Omental fat pad (tissue), 4 donors: Measurements from ENCODE around the gene CELA2B. TPM values are rescaled to one million over a fixed set of nuclear protein-coding genes. Genes with fewer than 3 reads are reported as not detected.
"Not testable (repeated sequence)": the region's sequence is repeated elsewhere in the genome, so short reads cannot be mapped to it uniquely, and the experiment has no call there.

Experiments used
- ATAC-seq: fragments of 150-250 bp; one replicate; pipeline ENCODE4 v1.9.1; 2016; ENCODE audit warnings: mild to moderate bottlenecking, moderate library complexity; ENCODE audit not compliant: low FRiP score
- DNase-seq: peaks from one replicate; pipeline ENCODE4 v3.0.0-alpha.2; 2019; ENCODE audit warnings: low spot score
- total RNA-seq, 4 donors: library from RNA; depleted of rRNA; stranded (reverse); fragments of >200 nt; gene quantifications; one replicate each; pipeline ENCODE4 v1.1.0, GENCODE V29; 2016
- TF ChIP-seq, protein P1 (sequence below), 3 donors: fragments of 450-650 bp; IDR thresholded peaks; one replicate each; pipeline ENCODE4 v1.5.1; 2016 to 2017; ENCODE audit warnings: antibody characterized with exemption in 3 of 3, mild to moderate bottlenecking in 3 of 3, moderate library complexity in 2 of 3

Gene CELA2B
- total RNA-seq, 4 donors from 2014 or later, result not detected

DNA sequence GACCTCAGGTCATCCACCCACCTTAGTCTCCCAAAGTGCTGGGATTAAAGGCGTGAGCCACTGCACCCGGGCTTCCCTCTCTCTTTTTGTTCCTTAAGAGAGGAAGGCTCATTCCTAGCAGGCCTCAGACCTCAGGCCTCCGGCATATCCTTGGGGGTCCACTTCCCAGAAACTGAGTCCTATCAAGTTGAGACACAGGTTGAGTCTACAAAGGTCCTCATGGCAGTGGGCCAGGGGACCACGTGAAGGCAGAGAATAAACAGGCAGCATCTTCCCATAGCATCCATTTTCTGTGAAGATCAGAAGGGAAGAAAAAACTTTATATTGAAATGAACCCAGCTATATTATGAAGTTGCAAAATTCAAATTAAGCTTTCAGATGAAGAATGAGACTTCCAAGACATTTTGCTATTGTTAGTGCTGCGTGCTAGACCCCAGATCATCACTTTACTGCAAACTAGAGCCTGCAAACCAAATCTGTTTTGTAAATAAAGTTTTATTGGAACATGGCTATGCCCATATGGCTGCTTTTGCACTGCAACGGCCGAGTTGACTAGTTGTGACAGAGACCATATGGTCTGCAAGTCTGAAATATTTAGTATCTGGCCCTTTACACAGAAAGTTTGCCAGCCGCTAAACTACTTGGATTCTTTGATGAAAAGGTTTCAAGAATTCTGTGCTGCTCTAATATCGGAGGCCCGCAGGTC lies 22.9 kb upstream of the CELA2B start:
- ATAC-seq, result no peak
- TF ChIP-seq, protein P1, sequence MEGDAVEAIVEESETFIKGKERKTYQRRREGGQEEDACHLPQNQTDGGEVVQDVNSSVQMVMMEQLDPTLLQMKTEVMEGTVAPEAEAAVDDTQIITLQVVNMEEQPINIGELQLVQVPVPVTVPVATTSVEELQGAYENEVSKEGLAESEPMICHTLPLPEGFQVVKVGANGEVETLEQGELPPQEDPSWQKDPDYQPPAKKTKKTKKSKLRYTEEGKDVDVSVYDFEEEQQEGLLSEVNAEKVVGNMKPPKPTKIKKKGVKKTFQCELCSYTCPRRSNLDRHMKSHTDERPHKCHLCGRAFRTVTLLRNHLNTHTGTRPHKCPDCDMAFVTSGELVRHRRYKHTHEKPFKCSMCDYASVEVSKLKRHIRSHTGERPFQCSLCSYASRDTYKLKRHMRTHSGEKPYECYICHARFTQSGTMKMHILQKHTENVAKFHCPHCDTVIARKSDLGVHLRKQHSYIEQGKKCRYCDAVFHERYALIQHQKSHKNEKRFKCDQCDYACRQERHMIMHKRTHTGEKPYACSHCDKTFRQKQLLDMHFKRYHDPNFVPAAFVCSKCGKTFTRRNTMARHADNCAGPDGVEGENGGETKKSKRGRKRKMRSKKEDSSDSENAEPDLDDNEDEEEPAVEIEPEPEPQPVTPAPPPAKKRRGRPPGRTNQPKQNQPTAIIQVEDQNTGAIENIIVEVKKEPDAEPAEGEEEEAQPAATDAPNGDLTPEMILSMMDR (IDR thresholded peaks at IDR 0.05), result no peak

DNA sequence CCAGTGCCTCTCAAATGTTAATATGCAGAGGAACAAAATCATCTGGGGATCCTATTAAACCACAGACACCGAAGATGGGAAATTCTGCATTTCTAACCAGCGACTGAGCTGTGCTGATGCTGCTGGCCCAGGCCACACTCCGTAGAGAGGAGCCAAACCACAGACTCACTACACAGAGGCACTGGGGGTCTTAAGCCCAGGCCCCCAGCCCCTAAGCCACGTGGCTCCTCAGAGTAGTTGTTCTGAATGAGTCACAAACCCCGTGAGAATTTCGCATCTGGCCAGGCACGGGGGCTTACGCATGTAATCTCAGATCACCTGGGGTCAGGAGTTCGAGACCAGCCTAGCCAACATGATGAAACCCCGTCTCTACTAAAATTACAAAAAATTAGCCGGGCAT lies 22.2 kb upstream of the CELA2B start:
- TF ChIP-seq, protein P1 (IDR thresholded peaks at IDR 0.05), result no peak
- DNase-seq (no peak), ATAC-seq (no peak)

More for the DNA sequence above, 22.9 kb upstream of the CELA2B start:
- no peak for DNase-seq

DNA sequence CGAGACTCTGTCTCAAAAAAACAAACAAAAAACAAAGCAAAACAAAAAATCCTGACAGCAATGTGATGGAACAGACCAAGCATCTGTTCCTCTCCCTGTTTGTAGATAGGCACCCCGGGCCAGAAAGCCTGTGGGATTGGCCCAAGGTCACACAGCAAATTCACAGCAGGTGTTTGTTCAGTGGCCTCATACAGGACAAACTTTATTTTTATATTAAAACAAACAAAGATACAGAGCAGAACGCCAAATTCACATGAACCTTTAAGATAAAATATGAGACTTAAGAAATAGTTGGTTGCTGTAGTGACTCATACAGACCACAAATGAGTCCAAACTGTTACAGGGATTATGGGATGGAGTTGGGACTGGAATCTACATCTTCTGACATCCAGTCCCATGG lies 21.6 kb upstream of the CELA2B start:
- DNase-seq (no peak), ATAC-seq (no peak)
- TF ChIP-seq, protein P1 (IDR thresholded peaks at IDR 0.05), result no peak

DNA sequence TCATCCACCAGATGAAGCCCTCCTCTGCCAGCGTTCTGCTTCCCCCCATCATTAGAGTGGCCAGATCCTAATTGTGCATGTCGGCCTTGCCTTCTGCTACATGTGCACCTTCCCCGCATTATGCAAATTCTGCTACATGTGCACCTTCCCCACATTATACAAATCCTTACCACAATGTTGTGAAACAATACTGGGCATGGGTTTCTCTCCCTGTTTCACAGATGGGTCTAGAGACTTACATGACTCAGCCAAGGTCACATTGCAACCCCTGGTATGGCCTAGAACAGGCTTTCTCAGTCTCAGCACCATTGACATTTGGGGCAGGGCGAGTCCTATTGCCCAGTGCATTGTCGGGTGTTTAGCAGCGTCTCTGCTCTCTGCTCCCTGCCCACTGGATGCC lies 20.4 kb upstream of the CELA2B start:
- TF ChIP-seq, protein P1 (IDR thresholded peaks at IDR 0.05), result no peak
- DNase-seq, result no peak
- ATAC-seq, result no peak

DNA sequence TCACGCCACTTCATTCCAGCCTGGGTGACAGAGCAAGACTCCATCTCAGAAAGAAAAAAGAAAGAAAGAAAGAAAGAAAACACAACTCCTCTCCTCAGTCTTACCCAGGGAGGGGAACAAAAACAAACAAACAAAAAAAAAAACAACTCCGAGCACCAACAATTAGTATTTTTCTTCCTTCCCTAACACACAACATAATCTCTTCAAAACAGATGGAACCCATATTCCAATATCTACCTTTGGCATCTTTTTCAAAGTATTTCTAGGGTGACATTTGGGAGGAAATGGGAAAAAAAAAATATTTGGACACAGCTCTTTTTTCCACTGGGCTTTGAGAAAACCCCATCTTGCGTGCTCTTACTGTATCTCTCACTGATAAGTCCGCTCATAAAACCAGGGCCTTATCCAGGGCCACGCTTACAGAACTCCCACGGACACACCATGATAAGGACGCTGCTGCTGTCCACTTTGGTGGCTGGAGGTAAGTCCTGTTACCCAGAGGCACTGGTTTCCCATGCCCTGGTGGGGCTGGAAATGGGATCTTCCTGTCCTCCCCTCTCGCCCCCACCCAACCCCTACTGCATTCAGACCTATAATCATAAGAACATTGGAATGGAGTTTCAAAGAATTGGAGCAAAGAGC lies 19.5 kb upstream of the CELA2B start, which contains the start of gene CELA2A:
CELA2A (plus strand) TSS at position 420 of the 642 bp plus-strand sequence; CDS start at position 442, 22 bp downstream.
- TF ChIP-seq, protein P1 (IDR thresholded peaks at IDR 0.05), result no peak
- ATAC-seq (no peak), DNase-seq (no peak)

DNA sequence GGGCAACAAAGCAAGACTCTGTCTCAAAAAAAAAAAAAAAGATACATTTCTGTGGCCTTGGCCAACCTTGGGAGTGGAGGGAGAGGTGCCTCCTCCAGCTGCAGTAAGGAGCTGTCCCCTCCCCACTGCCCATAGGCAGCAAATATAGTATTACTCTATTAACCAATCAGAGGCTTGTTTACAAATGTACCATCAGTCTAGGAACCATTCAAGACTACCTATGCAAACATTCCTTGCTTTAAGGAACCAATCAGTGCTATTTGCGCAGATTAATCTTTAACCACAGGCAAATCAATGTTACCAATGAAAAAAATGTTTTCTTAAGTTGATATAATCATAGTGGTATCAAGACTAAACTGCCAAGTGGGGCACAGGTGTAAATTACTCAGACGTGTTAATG lies 18.3 kb upstream of the CELA2B start:
- TF ChIP-seq, protein P1 (IDR thresholded peaks at IDR 0.05), result no peak
- no peak for ATAC-seq
- DNase-seq, result no peak

DNA sequence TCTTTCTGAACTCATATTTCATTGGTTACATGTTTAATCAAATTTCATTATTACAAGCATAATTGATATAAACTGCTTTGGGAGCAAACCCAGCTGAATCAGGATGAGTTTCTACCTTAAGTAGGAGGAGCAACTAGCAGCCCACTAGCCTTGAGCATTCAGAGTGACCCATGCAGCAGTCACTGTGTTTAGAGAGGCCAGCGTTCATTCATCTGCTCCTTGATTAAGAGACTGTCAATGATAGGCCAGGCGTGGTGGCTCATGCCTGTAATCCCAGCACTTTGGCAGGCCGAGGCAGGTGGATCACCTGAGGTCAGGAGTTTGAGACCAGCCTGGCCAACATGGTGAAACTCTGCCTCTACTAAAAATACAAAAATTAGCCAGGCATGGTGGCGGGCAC lies 17.5 kb upstream of the CELA2B start:
- not testable (repeated sequence) for ATAC-seq, DNase-seq
